AG04449 (cell line): ENCODE data around the gene MYO5C.

Experiments used
- CTCF ChIA-PET: fragments of 350-600 bp; formaldehyde crosslinking; extraction: SDS; loops from one replicate; lab custom pipeline; 2021; ENCODE audit warnings: antibody characterized with exemption; lab: Yijun Ruan, JAX
- POLR2A ChIA-PET: fragments of 400-600, 350-600 bp; formaldehyde crosslinking; extraction: SDS; loops from one replicate; lab custom pipeline; 2020; ENCODE audit warnings: antibody characterized with exemption, inconsistent platforms; lab: Yijun Ruan, JAX
- DNase-seq: peaks from one replicate; pipeline ENCODE4 v3.0.0-alpha.2; 2010; ENCODE audit warnings: low read depth, low spot score
- H3K4me3 ChIP-seq: 2 replicates; pipeline ENCODE4 v1.5.1; 2011; ENCODE audit warnings: low read depth, mild to moderate bottlenecking, control low read depth, low read length
- TF ChIP-seq, protein P1 (sequence below): IDR thresholded peaks from one replicate; pipeline ENCODE4 v1.5.1; 2011; ENCODE audit warnings: mild to moderate bottlenecking, moderate library complexity, low read length, control low read depth, inconsistent platforms; ENCODE audit not compliant: insufficient read depth; ENCODE audit errors: missing control alignments

MYO5C gene

DNA sequence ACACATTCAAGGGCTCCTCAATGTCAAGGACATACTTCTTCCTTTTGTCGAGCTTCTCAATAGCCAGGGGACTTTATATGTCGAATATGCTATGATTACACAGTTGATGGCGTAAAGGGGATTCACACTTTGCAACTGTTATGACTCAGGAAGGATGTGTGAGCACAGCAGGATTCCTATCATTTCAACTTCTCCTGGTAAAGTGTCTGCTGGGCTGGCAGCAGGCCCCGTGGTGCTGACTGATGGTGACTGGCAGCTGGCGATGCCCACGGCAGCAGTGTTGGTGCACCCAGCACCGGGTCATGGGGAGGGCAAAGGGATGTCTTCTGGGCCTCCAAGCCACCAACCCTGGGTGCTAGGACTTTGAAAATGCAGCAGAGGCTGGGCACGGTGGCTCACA lies 59.6 kb downstream of the MYO5C start:
- CTCF ChIA-PET, result interaction anchor here (1.1 to 1.9 kb wide), 5 partner anchors 9 to 498 kb away, joined by 3 to 12 read pairs (median 5); no protein-coding TSS in a partner anchor

DNA sequence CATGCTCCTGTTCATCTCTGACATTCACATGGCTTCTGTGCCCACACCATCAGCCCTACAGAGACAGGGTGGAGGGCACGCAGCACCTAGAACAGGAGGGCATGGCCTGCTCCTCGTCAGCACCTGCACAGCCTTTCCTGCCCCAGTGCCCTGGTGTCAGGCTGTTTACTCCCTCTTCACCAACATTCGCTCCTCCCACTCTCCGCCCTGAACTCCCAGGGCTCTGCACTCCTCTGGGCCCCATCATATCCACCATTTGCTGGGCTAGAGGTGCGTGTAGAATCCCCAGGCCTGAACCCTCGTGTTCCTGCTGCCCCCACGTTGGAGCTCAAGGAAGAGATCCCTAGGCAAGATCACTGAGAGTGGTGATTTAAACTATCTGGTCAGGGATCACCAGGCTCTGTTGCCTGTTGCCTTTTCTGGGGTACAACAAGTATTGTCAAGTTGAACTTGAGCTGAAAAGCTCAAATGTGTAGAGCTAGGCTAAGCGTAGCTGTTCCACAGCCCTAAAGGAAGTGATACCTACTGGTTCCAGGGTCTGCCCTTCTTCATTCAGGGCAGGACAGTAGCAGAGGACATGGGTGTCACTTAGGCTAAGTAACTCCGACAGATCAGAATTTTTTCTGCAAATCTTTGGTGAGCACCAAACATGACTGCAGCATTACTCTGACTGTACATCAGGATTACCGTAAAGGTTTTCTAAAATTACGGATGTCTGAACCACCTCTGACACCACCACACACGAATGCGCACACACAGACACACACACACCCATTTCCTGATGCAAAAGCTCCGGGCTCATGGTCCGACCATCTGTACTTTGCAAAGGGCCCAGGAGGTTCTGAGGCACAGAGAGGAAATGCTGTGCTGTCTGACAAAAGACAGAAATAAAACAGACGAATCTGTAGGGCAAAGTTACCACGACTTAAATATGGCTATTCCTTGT lies 60.7 kb downstream of the MYO5C start:
- ChIA-PET POLR2A (no interaction called here), CTCF (interaction anchor here (1.1 to 1.9 kb wide), 5 partner anchors 8 to 500 kb away, joined by 3 to 12 read pairs (median 5); no protein-coding TSS in a partner anchor)
- TF ChIP-seq, protein P1, sequence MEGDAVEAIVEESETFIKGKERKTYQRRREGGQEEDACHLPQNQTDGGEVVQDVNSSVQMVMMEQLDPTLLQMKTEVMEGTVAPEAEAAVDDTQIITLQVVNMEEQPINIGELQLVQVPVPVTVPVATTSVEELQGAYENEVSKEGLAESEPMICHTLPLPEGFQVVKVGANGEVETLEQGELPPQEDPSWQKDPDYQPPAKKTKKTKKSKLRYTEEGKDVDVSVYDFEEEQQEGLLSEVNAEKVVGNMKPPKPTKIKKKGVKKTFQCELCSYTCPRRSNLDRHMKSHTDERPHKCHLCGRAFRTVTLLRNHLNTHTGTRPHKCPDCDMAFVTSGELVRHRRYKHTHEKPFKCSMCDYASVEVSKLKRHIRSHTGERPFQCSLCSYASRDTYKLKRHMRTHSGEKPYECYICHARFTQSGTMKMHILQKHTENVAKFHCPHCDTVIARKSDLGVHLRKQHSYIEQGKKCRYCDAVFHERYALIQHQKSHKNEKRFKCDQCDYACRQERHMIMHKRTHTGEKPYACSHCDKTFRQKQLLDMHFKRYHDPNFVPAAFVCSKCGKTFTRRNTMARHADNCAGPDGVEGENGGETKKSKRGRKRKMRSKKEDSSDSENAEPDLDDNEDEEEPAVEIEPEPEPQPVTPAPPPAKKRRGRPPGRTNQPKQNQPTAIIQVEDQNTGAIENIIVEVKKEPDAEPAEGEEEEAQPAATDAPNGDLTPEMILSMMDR, result no peak
- no peak for DNase-seq
- H3K4me3 ChIP-seq, result no peak overlapping the region

More for the DNA sequence above, 59.6 kb downstream of the MYO5C start:
- TF ChIP-seq, protein P1, result no peak
- no peak overlapping the region for H3K4me3 ChIP-seq
- DNase-seq, result no peak
- POLR2A ChIA-PET, result no interaction called here

DNA sequence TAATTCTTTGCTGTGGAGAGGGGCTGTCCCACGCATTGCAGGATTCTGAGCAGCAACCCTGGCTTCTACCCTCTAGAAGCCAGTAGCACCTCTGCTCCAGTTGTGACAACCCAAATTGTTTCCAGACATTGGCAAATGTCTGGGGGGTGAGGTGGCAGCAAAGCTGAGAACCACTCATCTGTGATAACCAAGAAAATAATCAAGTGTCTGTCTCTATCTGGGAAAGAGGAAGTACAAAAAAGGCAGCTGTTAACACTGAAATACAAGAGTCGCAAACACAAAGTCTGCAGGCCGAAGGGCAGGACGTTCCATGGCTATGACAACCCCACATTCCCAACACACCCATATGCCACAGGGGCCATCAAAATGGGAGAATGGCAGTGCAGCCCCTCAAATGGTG lies 62.2 kb downstream of the MYO5C start:
- H3K4me3 ChIP-seq, result no peak overlapping the region
- no peak for DNase-seq
- POLR2A ChIA-PET, result no interaction called here
- CTCF ChIA-PET, result interaction anchor here (0.8 to 1.0 kb wide), 3 partner anchors 19 to 51 kb away, joined by 3 to 4 read pairs (median 4); no protein-coding TSS in a partner anchor
- TF ChIP-seq, protein P1, result no peak

DNA sequence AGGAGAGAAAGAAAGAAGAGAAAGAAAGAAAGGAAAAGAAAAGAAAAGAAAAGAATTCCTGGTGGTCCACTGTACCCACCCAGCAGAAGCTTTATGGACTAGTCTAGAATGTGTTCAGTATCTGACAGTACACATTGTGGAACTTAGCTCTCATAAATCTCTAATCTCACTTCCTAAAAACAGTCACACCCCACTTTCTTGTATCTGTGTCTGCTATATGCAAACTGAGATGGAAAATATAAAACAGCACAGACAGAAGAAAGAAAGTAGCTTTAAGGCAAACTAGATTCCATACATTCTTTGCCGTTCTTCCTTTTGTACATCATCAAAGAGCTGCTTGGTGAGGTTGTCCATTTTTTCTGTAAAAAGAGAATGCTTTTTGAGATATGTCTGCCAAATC lies 63.3 kb downstream of the MYO5C start:
- CTCF ChIA-PET, result interaction anchor here (0.8 to 2.5 kb wide), 5 partner anchors 12 to 504 kb away, joined by 3 to 7 read pairs (median 4); no protein-coding TSS in a partner anchor
- no peak for DNase-seq
- POLR2A ChIA-PET, result no interaction called here
- H3K4me3 ChIP-seq, result no peak overlapping the region
- TF ChIP-seq, protein P1, result no peak

DNA sequence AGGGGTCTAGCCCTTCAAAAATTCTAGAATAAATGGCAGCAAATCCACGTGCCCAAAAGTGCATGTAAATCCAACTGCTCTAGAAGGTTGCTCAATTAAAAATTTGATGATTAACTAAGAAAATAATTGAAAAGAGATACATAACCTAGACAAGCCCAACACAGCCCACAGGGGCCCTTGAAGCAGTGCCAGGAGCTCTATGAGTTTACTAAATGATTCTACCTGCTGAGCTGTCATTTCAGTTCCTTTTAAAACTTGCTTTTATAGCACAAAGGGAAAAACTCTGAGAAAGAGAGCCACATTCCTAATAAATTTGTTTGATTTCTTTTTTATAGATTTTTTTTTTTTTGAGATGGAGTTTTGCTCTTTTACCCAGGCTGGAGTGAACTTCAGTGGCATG lies 65.5 kb downstream of the MYO5C start:
- ChIA-PET POLR2A (no interaction called here), CTCF (interaction anchor here (0.7 to 8.0 kb wide), 8 partner anchors 13 to 506 kb away, joined by 3 to 66 read pairs (median 4); no protein-coding TSS in a partner anchor)
- no peak for DNase-seq
- TF ChIP-seq, protein P1, result no peak
- no peak overlapping the region for H3K4me3 ChIP-seq

DNA sequence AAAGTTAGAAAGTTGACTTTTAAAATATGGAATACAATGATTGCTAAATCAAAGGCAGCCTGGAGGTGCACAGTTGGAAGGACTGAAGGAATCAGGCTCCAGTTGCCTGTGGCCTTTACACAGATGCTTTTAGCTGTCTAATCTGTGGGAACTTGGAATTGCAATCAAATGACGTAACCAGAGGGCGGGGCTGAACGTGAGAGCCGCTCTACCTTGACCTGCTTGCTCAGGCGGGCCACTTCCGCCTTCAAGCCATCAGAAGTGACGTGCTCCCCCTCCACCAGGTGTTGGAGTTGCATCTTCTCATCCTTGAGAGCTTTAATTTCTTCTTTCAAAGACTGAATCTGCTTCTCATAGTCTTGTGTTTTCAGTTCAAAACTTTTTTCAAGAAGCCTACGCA lies 66.7 kb downstream of the MYO5C start:
- TF ChIP-seq, protein P1, result no peak
- no peak overlapping the region for H3K4me3 ChIP-seq
- ChIA-PET POLR2A (no interaction called here), CTCF (interaction anchor here (1.2 to 8.0 kb wide), 15 partner anchors 9 to 507 kb away, joined by 3 to 66 read pairs (median 16); no protein-coding TSS in a partner anchor)
- DNase-seq, result no peak
